ES-I3 (cell line): ENCODE data around the gene OR8K3.

Experiments used
- H3K36me3 ChIP-seq: 2 replicates; pipeline ENCODE4 v1.6.1; 2013; ENCODE audit warnings: mild to moderate bottlenecking, low read length, control low read depth, moderate library complexity; ENCODE audit not compliant: insufficient read depth
- H3K4me1 ChIP-seq: 2 replicates; pipeline ENCODE4 v1.6.1; 2013; ENCODE audit warnings: mild to moderate bottlenecking, control low read depth, low read length; ENCODE audit not compliant: insufficient read depth
- H3K9ac ChIP-seq: 2 replicates; pipeline ENCODE4 v1.6.1; 2013; ENCODE audit warnings: low read depth, mild to moderate bottlenecking, low read length, moderate library complexity
- H3K9me3 ChIP-seq: 2 replicates; pipeline ENCODE4 v1.6.1; 2013; ENCODE audit warnings: mild to moderate bottlenecking, low read length, moderate library complexity; ENCODE audit not compliant: control insufficient read depth, insufficient read depth

OR8K3 gene

DNA sequence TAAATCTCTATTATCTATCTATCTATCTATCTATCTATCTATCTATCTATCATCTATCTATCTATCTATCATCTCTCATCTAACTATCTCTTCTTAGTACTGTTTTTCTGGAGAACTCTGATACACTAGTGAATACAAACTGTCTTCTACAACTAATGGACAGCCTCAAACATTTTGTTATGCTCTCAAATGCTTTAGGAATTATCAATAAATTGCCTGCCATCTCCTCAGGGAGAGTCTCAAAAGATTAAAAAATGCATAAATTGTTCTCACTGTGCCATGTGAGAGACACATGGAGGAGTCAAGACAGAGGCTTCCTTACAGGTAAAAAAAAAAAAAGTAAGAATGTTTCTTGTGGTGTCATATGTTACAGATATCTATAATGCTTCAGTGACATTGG lies at the start of gene OR8K3:
Gene OR8K3 (plus strand): TSS at position 301 of the 400 bp plus-strand sequence. CDS start 3,163 bp downstream, outside the sequence.
- Histone ChIP-seq H3K9ac (no peak within 1 kb of the TSS), H3K36me3 (no peaks in the 10 kb centered on the region), H3K9me3 (no peaks in the 10 kb centered on the region), H3K4me1 (no peaks in the 10 kb centered on the region)

DNA sequence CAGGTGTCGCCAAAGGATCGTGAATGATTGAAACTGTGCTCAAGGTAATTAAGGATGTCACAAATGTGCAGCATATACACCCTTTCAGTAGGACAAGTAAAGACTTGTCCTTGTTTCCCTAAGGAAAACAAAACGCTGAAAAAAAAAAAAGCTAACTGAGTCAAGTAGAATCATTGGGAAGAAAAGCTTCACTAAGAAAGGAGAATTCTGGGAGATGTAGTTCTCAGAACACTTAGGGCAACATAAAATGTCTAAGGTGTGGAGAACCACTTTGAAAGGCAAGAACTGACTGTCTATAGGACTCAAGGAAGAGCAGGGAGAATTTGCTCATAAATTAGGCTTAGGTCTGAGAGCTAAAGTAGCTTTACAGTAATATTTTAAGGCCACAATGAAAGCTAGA lies 43.9 kb upstream of the OR8K3 start:
- no peak overlapping the region for H3K9ac ChIP-seq
- H3K9me3 ChIP-seq = no peaks in the 10 kb centered on the region
- H3K36me3 ChIP-seq = no peaks in the 10 kb centered on the region
- H3K4me1 ChIP-seq = no peaks in the 10 kb centered on the region

DNA sequence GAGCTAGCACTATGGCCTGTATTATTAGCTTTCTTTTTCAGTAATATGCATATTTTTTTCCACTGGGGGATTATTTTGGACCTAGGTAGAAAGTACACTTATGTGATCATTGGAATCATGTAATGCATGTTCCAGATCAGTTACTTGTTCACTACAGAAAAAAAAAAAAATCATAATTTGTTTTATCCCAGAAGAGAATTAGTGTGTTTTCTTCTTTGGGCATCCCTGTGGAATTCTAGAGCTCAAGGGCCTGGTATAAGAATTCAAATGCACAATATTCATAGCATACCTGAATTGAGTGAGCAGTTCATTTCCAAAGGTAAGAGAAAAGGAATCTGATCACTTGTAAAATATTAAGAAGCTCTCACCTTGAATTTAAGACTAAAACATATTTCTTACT lies 41.1 kb upstream of the OR8K3 start, which contains the start of gene OR5T1:
Gene OR5T1 (plus strand): TSS at position 301 of the 400 bp plus-strand sequence. CDS start 1,485 bp downstream, outside the sequence.
- H3K9me3 ChIP-seq = no peaks in the 10 kb centered on the region
- no peaks in the 10 kb centered on the region for H3K4me1 ChIP-seq
- H3K36me3 ChIP-seq = no peaks in the 10 kb centered on the region
- no peak within 1 kb of the TSS for H3K9ac ChIP-seq

DNA sequence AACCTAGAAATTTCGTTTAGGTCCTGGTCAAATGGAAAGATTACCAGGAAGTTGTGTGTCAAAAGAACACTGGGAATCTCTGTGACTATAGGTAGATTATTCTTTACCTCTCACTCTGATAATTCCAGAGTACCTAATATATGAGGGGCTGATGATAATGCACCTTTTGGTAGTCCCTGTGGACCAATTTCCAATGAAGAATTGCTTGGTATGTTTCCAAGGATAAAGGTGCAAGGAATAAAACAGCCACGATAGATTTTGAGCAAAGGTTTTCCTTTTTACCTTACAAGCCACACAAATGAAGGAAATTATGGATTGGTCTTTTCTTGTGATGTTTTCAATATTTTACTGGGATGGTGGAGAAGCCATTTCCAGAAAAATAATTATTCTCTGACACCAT lies 22.8 kb upstream of the OR8K3 start, which contains the start of gene OR8H1:
Gene OR8H1 (minus strand): TSS at position 101 of the 400 bp plus-strand sequence. CDS start 1,192 bp downstream, outside the sequence.
- H3K9ac ChIP-seq = no peak within 1 kb of the TSS
- H3K4me1 ChIP-seq = peaks cover 10% of the 10 kb centered on the region; the same call in 1 of the 2 replicates
- no peaks in the 10 kb centered on the region for H3K36me3 ChIP-seq
- no peaks in the 10 kb centered on the region for H3K9me3 ChIP-seq

DNA sequence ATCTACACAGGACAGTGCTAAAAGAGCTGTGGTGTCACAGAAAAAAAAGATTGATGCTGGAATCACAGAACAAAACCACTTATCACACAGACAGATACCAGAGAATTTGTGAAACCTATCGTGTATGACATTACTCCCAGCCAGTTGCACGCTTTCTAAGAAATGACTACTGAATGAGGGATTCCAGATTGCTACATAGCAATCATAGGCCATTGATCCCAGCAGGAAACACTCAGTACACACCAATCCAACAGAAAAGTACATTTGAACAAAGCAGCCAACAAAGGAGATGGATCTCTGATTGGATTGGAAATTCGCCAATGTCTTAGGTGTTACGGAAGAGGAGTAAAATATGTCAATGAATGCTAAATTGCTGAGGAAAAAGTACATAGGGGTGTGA lies 18.0 kb upstream of the OR8K3 start:
- Histone ChIP-seq H3K4me1 (no peaks in the 10 kb centered on the region), H3K36me3 (no peaks in the 10 kb centered on the region), H3K9ac (no peak overlapping the region), H3K9me3 (no peaks in the 10 kb centered on the region)

DNA sequence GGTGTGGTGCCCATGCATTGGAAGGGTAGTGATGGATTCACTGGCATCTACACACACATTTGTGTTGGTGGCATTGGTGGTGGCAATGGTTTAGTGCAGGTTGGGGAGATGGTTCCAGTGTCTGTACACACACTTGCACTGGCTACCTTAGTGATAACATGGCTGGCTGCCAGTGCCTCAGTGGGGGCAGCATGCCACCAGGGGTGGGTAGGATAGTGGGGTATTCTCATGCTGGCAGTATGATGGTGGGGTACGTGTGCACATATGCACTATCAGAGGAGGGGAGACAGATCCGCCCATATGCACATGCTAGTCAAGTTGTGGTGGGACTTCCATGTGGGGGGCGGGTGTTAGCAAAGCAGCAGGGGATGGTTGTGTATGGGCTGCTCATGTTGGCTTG lies 7.1 kb upstream of the OR8K3 start:
- Histone ChIP-seq H3K4me1 (no peaks in the 10 kb centered on the region), H3K9ac (no peak overlapping the region), H3K9me3 (no peaks in the 10 kb centered on the region), H3K36me3 (no peaks in the 10 kb centered on the region)

DNA sequence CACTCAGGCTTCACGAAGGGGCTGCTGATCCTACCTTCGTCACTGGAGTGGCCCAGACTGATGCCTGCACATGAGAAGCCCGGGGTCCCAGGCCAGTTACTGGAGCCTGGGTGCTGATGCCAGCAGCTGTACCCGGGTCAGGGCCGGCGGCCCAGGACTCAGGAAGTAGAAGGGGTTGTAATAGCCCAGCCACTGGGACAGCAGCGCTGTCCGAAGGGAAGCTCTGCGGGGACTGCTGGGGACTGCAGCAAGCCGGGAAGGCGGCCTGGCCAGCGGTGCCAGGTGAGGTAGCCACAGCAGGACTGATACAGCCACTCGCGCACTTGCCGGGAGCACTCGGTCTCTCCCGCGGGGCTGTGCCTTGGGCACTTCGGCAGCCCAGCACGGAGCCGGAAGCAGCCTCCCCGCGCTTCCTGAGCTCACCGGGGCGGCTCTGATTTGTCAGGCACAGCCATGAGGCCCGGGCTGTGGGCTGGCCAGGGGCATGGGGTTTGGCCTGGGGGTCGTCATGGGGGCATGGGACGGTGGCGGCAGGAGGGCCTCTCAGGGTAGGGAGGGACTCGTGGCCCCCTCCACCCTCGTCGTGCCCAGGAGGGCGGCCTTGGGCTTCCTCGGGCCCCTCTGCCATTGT lies 17.0 kb downstream of the OR8K3 start:
- H3K4me1 ChIP-seq = no peaks in the 10 kb centered on the region
- H3K36me3 ChIP-seq = no peaks in the 10 kb centered on the region
- no peak overlapping the region for H3K9ac ChIP-seq
- H3K9me3 ChIP-seq = no peaks in the 10 kb centered on the region

DNA sequence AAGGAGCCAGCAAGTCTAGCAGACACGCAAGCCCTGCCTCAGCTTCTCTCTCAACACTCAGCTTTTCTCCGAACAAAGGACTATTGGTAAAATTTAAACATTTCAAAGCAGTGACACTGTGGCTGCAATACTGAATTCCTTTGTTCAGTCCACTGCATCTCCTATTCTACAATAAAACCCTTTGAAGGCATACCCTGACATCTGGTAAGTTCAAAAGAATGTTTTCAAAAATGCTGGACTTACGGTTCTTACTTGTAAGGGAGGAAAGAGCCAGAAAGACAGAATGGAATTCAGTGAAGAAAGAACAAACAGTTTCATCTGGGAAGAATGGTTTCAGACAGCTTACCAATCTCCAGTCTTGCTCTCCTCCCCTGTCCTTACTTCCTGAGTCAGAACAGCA lies 18.2 kb downstream of the OR8K3 start:
- H3K9me3 ChIP-seq = no peaks in the 10 kb centered on the region
- H3K4me1 ChIP-seq = peaks cover 6% of the 10 kb centered on the region; the same call in 1 of the 2 replicates
- no peaks in the 10 kb centered on the region for H3K36me3 ChIP-seq
- H3K9ac ChIP-seq = no peak overlapping the region

DNA sequence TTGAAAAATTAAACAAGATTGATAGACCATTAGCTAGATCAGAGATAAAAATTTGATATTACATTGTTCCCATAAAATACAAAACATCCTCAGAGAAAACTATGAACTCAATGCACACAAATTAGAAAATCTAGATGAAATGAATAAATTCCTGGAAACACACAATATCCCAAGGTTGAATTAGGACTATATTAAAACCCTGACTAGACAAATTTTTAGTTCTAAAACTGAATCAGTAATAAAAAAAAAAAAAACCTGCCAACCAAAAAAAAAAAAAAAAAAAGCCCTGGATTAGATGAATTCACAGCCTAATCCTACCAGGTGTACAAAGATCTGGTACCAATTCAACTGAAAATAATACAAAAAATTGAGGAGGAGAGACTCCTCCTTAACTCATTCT lies 25.3 kb downstream of the OR8K3 start:
- Histone ChIP-seq H3K9ac (no peak overlapping the region), H3K36me3 (no peaks in the 10 kb centered on the region), H3K9me3 (no peaks in the 10 kb centered on the region; the same call in 1 of the 2 replicates), H3K4me1 (peaks cover 8% of the 10 kb centered on the region; the same call in 1 of the 2 replicates)

DNA sequence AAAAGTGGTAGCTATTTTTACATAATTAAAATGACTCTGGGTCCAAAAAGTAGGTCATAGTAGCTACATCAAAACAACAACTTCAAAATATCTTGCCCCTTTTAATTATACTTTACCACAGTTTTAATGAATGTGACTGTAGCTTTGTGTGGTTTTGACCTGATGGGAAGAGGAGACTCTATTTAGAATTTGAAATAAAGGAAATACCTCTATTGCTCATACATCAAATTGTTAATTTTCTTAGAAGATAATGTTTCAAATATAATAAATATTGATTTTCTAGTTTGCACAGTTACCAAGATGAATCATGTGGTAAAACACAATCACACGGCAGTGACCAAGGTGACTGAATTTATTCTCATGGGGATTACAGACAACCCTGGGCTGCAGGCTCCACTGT lies 30.8 kb downstream of the OR8K3 start, which contains the start of gene OR8K1:
Gene OR8K1 (plus strand): TSS at position 301 of the 400 bp plus-strand sequence. CDS start 0 bp downstream, at position 301.
- Histone ChIP-seq H3K9me3 (no peaks in the 10 kb centered on the region; the same call in 1 of the 2 replicates), H3K4me1 (peaks cover 3% of the 10 kb centered on the region; the same call in 1 of the 2 replicates), H3K9ac (no peak within 1 kb of the TSS), H3K36me3 (no peaks in the 10 kb centered on the region)

DNA sequence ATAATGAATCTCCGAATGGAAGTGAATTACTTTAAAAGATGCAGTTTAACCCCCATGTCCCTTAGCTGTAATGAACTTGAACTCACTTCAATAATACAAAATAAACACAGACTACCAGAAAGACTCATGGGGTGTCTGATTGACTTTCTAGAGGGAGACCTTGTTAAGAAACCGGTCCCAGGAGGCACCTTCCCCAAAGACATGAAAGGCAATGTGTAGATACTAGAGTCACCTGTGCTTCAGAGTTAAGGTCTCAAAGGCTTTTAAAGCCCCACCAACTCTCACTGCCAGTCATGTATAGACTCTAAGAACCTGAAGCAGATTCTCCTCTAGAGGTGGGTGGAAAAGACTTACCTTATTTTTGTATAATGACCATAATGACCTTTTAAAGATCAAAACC lies 39.0 kb downstream of the OR8K3 start, which contains the start of gene OR8J1:
Gene OR8J1 (plus strand): TSS at position 301 of the 400 bp plus-strand sequence. CDS start 5,956 bp downstream, outside the sequence.
- no peaks in the 10 kb centered on the region for H3K36me3 ChIP-seq
- no peaks in the 10 kb centered on the region for H3K9me3 ChIP-seq
- H3K9ac ChIP-seq = no peak within 1 kb of the TSS
- H3K4me1 ChIP-seq = no peaks in the 10 kb centered on the region
